Measurements from ENCODE around the gene TMEM51. TPM values are rescaled to one million over a fixed set of nuclear protein-coding genes. Genes with fewer than 3 reads are reported as not detected.

Gene TMEM51
- total RNA-seq, 1 donor: 0.72 TPM

- Histone ChIP-seq H3K4me1 (ENCODE audit: insufficient read depth, low read length) (no peaks in the 10 kb centered on the region), H3K79me2 (ENCODE audit: insufficient read depth, low read length) (no peaks in the 10 kb centered on the region), H3K27me3 (ENCODE audit: insufficient read depth, low read length) (peaks cover 4% of the 10 kb centered on the region), H3K36me3 (ENCODE audit: insufficient read depth, low read length) (no peaks in the 10 kb centered on the region), H2AFZ (ENCODE audit: low read length) (peak overlapping the region; percentile 50), H3K27ac (ENCODE audit: low read depth, low read length) (no peak overlapping the region), H3K9me3 (ENCODE audit: low read depth, low read length) (peaks cover 2% of the 10 kb centered on the region), H3K4me3 (ENCODE audit: insufficient read depth, low read length) (no peak overlapping the region), H4K20me1 (ENCODE audit: insufficient read depth, low read length) (no peaks in the 10 kb centered on the region), H3K4me2 (ENCODE audit: insufficient read depth, low read length) (no peak overlapping the region)
- TF ChIP-seq, protein P1, sequence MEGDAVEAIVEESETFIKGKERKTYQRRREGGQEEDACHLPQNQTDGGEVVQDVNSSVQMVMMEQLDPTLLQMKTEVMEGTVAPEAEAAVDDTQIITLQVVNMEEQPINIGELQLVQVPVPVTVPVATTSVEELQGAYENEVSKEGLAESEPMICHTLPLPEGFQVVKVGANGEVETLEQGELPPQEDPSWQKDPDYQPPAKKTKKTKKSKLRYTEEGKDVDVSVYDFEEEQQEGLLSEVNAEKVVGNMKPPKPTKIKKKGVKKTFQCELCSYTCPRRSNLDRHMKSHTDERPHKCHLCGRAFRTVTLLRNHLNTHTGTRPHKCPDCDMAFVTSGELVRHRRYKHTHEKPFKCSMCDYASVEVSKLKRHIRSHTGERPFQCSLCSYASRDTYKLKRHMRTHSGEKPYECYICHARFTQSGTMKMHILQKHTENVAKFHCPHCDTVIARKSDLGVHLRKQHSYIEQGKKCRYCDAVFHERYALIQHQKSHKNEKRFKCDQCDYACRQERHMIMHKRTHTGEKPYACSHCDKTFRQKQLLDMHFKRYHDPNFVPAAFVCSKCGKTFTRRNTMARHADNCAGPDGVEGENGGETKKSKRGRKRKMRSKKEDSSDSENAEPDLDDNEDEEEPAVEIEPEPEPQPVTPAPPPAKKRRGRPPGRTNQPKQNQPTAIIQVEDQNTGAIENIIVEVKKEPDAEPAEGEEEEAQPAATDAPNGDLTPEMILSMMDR (IDR thresholded peaks at IDR 0.05; ENCODE audit: extremely low read depth, low read depth, low read length): no peak
- no peak for DNase-seq (ENCODE audit: insufficient read length, low spot score, missing footprints)
Observed at GRCh38 chr1:15261155-15262002, 107.8 kb downstream of the TMEM51 start.

DNA sequence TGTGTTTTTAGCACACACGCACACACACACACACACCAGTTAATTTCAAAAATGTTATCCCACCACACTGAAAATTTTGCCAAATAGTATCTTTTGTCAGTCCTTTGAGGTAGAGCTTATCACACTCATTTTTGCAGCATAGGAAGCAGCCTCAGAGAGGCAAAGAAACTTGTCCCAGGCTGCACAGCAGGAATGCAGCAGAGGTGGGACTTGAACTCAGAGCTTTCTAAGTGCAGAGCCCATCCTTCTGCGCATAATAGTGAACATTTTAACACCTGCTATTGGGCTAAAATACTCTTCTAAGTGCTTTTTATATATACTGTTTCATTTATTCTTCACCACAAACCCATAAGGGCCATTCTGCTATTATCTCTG is 108.4 kb downstream of the TMEM51 start:
- Histone ChIP-seq H3K9me3 (ENCODE audit: low read depth, low read length) (peaks cover 2% of the 10 kb centered on the region), H3K79me2 (ENCODE audit: insufficient read depth, low read length) (no peaks in the 10 kb centered on the region), H3K4me3 (ENCODE audit: insufficient read depth, low read length) (no peak overlapping the region), H3K4me2 (ENCODE audit: insufficient read depth, low read length) (no peak overlapping the region), H3K27me3 (ENCODE audit: insufficient read depth, low read length) (peaks cover 4% of the 10 kb centered on the region), H3K36me3 (ENCODE audit: insufficient read depth, low read length) (no peaks in the 10 kb centered on the region), H2AFZ (ENCODE audit: low read length) (no peak overlapping the region), H3K27ac (ENCODE audit: low read depth, low read length) (no peak overlapping the region), H3K4me1 (ENCODE audit: insufficient read depth, low read length) (no peaks in the 10 kb centered on the region), H4K20me1 (ENCODE audit: insufficient read depth, low read length) (no peaks in the 10 kb centered on the region)
- TF ChIP-seq, protein P1 (IDR thresholded peaks at IDR 0.05; ENCODE audit: extremely low read depth, low read depth, low read length): no peak
- no peak for DNase-seq (ENCODE audit: insufficient read length, low spot score, missing footprints)

DNA sequence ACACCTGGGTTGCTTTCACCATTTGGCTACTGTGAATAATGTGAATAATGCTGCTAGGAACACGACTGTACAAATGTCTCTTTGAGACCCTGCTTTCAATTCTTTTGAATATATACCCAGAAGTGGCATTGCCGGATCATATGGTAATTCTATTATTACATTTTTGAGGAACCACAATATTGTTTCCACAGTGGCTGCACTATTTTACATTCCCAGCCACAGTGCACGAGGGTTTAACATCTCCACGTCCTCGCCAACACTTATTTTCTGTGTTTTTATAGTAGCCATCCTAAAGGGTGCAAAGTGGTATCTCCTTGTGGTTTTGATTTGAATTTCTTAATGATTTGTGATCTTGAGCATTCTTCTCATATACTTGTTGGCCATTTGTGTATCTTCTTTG is 109.2 kb downstream of the TMEM51 start:
- Histone ChIP-seq H4K20me1 (ENCODE audit: insufficient read depth, low read length) (no peaks in the 10 kb centered on the region), H3K27ac (ENCODE audit: low read depth, low read length) (no peak overlapping the region), H3K4me2 (ENCODE audit: insufficient read depth, low read length) (no peak overlapping the region), H3K36me3 (ENCODE audit: insufficient read depth, low read length) (no peaks in the 10 kb centered on the region), H3K9me3 (ENCODE audit: low read depth, low read length) (peaks cover 2% of the 10 kb centered on the region), H3K79me2 (ENCODE audit: insufficient read depth, low read length) (no peaks in the 10 kb centered on the region), H3K27me3 (ENCODE audit: insufficient read depth, low read length) (peaks cover 4% of the 10 kb centered on the region), H3K4me1 (ENCODE audit: insufficient read depth, low read length) (no peaks in the 10 kb centered on the region), H2AFZ (ENCODE audit: low read length) (no peak overlapping the region), H3K4me3 (ENCODE audit: insufficient read depth, low read length) (no peak overlapping the region)
- no peak for DNase-seq (ENCODE audit: insufficient read length, low spot score, missing footprints)
- TF ChIP-seq, protein P1 (IDR thresholded peaks at IDR 0.05; ENCODE audit: extremely low read depth, low read depth, low read length): no peak

- Histone ChIP-seq H3K79me2 (ENCODE audit: insufficient read depth, low read length) (no peaks in the 10 kb centered on the region), H3K9me3 (ENCODE audit: low read depth, low read length) (peaks cover 2% of the 10 kb centered on the region), H3K4me3 (ENCODE audit: insufficient read depth, low read length) (no peak overlapping the region), H3K27ac (ENCODE audit: low read depth, low read length) (no peak overlapping the region), H4K20me1 (ENCODE audit: insufficient read depth, low read length) (no peaks in the 10 kb centered on the region), H3K36me3 (ENCODE audit: insufficient read depth, low read length) (no peaks in the 10 kb centered on the region), H3K4me2 (ENCODE audit: insufficient read depth, low read length) (no peak overlapping the region), H2AFZ (ENCODE audit: low read length) (no peak overlapping the region), H3K4me1 (ENCODE audit: insufficient read depth, low read length) (no peaks in the 10 kb centered on the region), H3K27me3 (ENCODE audit: insufficient read depth, low read length) (peaks cover 4% of the 10 kb centered on the region)
- TF ChIP-seq, protein P1 (IDR thresholded peaks at IDR 0.05; ENCODE audit: extremely low read depth, low read depth, low read length): no peak
- no peak for DNase-seq (ENCODE audit: insufficient read length, low spot score, missing footprints)
Observed at GRCh38 chr1:15264769-15265168, 111.2 kb downstream of the TMEM51 start.
